ENCODE data around the gene RNF144A.

DNA sequence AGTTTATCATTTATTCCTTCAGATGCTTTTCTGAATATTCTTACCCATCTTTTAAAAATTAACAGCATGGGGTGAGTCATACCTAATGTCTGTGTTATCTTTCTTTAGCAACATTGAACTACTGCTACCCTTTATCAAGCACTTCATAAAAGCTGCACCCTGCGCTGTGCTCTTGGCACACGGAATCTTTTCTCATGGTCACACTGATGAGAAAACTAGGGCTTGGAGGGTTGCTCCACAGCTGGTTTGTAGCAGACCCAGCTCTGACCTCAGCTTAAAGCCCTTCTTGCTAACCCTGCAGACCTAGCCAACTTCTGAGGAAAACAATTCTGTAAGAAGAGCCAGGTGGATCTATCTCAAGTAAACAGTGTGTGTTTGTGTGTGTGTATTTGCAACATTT, 106.3 kb downstream of the RNF144A start:
- TF ChIP-seq EP300 (IDR thresholded peaks at IDR 0.05): peak in 1 of 2 donors; percentile 17
- TF ChIP-seq, protein P1, sequence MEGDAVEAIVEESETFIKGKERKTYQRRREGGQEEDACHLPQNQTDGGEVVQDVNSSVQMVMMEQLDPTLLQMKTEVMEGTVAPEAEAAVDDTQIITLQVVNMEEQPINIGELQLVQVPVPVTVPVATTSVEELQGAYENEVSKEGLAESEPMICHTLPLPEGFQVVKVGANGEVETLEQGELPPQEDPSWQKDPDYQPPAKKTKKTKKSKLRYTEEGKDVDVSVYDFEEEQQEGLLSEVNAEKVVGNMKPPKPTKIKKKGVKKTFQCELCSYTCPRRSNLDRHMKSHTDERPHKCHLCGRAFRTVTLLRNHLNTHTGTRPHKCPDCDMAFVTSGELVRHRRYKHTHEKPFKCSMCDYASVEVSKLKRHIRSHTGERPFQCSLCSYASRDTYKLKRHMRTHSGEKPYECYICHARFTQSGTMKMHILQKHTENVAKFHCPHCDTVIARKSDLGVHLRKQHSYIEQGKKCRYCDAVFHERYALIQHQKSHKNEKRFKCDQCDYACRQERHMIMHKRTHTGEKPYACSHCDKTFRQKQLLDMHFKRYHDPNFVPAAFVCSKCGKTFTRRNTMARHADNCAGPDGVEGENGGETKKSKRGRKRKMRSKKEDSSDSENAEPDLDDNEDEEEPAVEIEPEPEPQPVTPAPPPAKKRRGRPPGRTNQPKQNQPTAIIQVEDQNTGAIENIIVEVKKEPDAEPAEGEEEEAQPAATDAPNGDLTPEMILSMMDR (IDR thresholded peaks at IDR 0.05): no peak

Measured in tibial nerve (tissue), 4 donors.